Osteocyte (in vitro differentiated cells): ENCODE results near the gene SPDEF. TPM values are rescaled to one million over a fixed set of nuclear protein-coding genes. Genes with fewer than 3 reads are reported as not detected.

Source experiments
- DNase-seq: peaks from one replicate; pipeline ENCODE4 v3.0.0; 2021; ENCODE audit warnings: mixed read lengths; ENCODE audit not compliant: unreplicated experiment; ENCODE audit errors: extremely low spot score
- H3K27ac Mint-ChIP-seq: one replicate; pipeline ENCODE4 v1.8.0; 2021; ENCODE audit warnings: mild to moderate bottlenecking, mixed read lengths; ENCODE audit not compliant: unreplicated experiment
- H3K27me3 Mint-ChIP-seq: one replicate; pipeline ENCODE4 v1.8.0; 2021; ENCODE audit warnings: mixed read lengths; ENCODE audit not compliant: unreplicated experiment
- H3K36me3 Mint-ChIP-seq: one replicate; pipeline ENCODE4 v1.8.0; 2021; ENCODE audit warnings: mixed read lengths; ENCODE audit not compliant: unreplicated experiment
- H3K4me1 Mint-ChIP-seq: one replicate; pipeline ENCODE4 v1.8.0; 2021; ENCODE audit warnings: mixed read lengths; ENCODE audit not compliant: unreplicated experiment
- H3K4me3 Mint-ChIP-seq: one replicate; pipeline ENCODE4 v1.8.0; 2021; ENCODE audit warnings: mild to moderate bottlenecking, moderate library complexity, mixed read lengths; ENCODE audit not compliant: unreplicated experiment
- H3K9me3 Mint-ChIP-seq: one replicate; pipeline ENCODE4 v1.8.0; 2021; ENCODE audit warnings: mixed read lengths; ENCODE audit not compliant: unreplicated experiment
- total RNA-seq: library from RNA; stranded (reverse); gene quantifications from 2 replicates; pipeline ENCODE4 v1.2.1, GENCODE V29; 2021
- TF ChIP-seq, protein P1 (sequence below): fragments of 200-600 bp; sonication (generic); IDR thresholded peaks from 2 replicates; pipeline ENCODE4 v1.5.0; 2021; ENCODE audit warnings: antibody characterized with exemption, mild to moderate bottlenecking, moderate library complexity

Gene SPDEF
- total RNA-seq, 1 donor from 2014 or later: not detected

DNA sequence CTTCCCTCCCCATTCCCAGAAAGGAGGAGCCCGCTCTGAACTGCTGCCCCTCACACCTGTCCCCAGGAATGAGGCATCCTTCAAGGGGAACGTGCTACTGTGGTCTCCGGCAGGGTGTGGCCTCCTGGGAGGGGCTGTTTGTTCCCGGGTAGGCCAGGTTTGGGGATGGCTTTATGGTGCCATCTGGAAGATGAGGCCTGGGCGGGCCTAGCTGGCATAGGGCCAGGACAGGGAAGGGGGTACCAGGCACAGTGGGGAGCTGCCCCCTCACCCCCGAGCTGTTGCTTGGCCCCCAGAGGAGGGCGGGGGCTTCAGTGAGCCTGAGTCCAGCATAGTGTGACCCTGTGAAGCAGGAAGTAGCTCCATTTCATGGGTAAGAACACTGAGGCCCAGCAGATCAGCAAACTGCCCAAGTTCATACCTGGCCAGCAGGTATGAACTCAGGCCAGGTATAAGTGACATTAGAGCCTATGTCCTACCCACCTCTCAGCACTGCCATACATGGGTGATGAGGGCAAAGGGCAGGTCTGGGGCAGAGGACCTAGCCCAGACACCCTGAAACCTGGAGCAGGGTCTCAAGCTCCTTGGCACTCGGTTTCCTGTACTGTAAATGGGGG is 17.5 kb upstream of the SPDEF start:
- no peak overlapping the region for H3K4me3 Mint-ChIP-seq
- no peaks in the 10 kb centered on the region for H3K36me3 Mint-ChIP-seq
- TF ChIP-seq, protein P1, sequence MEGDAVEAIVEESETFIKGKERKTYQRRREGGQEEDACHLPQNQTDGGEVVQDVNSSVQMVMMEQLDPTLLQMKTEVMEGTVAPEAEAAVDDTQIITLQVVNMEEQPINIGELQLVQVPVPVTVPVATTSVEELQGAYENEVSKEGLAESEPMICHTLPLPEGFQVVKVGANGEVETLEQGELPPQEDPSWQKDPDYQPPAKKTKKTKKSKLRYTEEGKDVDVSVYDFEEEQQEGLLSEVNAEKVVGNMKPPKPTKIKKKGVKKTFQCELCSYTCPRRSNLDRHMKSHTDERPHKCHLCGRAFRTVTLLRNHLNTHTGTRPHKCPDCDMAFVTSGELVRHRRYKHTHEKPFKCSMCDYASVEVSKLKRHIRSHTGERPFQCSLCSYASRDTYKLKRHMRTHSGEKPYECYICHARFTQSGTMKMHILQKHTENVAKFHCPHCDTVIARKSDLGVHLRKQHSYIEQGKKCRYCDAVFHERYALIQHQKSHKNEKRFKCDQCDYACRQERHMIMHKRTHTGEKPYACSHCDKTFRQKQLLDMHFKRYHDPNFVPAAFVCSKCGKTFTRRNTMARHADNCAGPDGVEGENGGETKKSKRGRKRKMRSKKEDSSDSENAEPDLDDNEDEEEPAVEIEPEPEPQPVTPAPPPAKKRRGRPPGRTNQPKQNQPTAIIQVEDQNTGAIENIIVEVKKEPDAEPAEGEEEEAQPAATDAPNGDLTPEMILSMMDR: no peak
- H3K27ac Mint-ChIP-seq: no peak overlapping the region
- DNase-seq: no peak
- no peaks in the 10 kb centered on the region for H3K9me3 Mint-ChIP-seq
- peaks cover 1% of the 10 kb centered on the region for H3K4me1 Mint-ChIP-seq
- H3K27me3 Mint-ChIP-seq: no peaks in the 10 kb centered on the region

DNA sequence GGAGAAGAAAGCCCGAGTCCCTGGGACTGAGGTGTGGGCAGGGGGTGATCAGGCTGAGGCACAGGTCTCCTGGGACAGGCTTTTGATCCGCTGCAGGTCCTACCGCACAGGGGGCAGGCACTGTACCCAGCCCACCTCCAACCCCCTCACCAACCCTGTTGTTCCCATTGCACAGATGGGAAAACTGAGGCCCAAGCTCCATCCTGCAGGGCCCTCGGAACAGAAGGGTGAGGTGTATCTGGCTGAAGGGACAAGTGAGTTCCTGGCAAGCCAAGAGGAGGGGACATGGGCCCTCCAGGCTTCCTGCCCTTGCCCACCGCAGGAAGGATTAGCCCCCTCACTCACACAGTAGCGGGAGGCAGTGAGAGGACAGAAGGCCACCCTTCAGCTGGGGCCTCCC is 16.5 kb upstream of the SPDEF start:
- TF ChIP-seq, protein P1: no peak
- Mint-ChIP-seq H3K36me3 (no peaks in the 10 kb centered on the region), H3K4me3 (no peak overlapping the region), H3K9me3 (no peaks in the 10 kb centered on the region), H3K4me1 (peaks cover 1% of the 10 kb centered on the region), H3K27me3 (no peaks in the 10 kb centered on the region), H3K27ac (no peak overlapping the region)
- no peak for DNase-seq

DNA sequence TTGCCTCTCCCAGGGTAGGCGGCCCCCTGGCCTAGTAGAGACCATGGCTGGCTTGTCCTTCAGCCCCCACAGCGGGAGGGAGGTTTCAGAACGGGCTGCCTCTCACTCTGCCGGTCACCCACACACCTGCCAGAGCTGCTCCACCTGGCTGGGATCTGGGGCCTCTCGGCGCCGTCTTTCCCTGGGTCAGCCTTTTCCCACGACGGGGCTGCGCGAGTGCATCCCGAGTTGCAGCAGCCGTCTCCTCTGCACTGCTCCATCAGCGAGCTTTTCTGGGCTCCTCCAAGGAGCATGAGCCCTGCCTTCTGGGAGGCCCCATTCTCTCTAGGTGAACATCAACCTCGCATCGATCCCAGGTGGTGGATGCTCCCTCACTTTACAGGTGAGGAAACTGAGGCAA is 15.9 kb upstream of the SPDEF start:
- Mint-ChIP-seq H3K27ac (no peak overlapping the region), H3K4me3 (no peak overlapping the region), H3K4me1 (peaks cover 1% of the 10 kb centered on the region), H3K9me3 (no peaks in the 10 kb centered on the region), H3K27me3 (no peaks in the 10 kb centered on the region), H3K36me3 (no peaks in the 10 kb centered on the region)
- TF ChIP-seq, protein P1: no peak
- no peak for DNase-seq

DNA sequence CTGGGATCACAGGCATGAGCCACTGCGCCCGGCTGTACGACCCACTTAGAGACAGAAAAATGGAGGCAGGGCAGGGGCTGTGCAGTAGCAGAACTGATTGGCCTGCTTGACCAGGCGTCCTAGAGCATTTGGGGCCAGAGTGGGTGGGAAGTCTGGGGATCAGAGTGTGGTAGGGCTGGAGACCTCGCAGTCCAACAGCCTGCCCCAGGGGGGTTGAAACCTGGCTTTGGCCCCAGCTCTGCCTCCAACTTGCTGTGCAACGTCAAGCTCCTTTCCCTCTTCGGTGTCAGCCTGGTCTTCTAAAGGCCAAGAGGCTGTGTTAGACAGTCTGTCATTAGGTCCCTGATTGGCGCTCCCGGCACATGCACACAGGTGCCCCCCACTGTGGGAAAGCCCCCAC is 15.3 kb upstream of the SPDEF start:
- no peaks in the 10 kb centered on the region for H3K9me3 Mint-ChIP-seq

DNA sequence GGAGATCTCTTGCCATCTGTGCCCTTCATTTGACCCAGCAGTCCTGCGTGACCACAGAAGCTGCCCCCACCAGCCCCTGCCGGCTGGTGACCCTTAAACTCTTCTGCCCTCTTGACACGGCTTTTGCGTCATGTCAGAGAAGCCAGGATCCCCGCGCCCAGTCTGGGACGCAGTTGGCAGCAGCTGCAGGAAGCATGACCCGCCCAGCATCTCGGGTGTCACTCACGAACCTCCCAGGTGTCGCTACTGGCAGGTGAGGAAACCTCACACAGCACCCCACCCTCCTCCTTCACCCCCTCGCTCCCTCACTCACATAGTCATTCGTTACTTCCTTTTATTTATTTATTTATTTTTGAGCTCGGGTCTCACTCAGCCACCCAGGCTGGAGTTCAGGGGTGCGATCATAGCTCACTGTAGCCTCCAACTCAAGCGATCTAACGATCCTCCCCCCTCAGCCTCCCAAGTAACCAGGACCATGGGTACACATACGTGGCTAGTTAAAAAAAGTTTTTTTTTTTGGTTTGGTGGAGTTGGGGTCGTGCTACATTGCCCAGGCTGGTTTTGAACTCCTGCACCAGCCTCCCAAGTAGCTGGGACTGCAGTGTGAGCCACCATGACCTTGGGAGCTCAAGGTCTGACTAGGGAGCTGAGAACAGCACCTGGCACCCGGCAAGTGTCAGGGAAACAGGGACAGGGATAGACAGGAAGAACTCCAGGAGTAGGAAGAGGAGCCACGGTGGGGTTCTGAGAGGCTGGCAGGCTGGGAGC is 14.1 kb upstream of the SPDEF start:
- no peaks in the 10 kb centered on the region for H3K9me3 Mint-ChIP-seq
- TF ChIP-seq, protein P1: no peak
- H3K36me3 Mint-ChIP-seq: no peaks in the 10 kb centered on the region
- no peaks in the 10 kb centered on the region for H3K27me3 Mint-ChIP-seq
- no peaks in the 10 kb centered on the region for H3K4me1 Mint-ChIP-seq
- DNase-seq: no peak
- no peak overlapping the region for H3K4me3 Mint-ChIP-seq
- H3K27ac Mint-ChIP-seq: no peak overlapping the region

More for the DNA sequence above, 15.3 kb upstream of the SPDEF start:
- no peak overlapping the region for H3K4me3 Mint-ChIP-seq
- DNase-seq: no peak
- H3K4me1 Mint-ChIP-seq: no peaks in the 10 kb centered on the region
- H3K27ac Mint-ChIP-seq: no peak overlapping the region
- H3K27me3 Mint-ChIP-seq: no peaks in the 10 kb centered on the region
- TF ChIP-seq, protein P1: no peak
- no peaks in the 10 kb centered on the region for H3K36me3 Mint-ChIP-seq
